ENCODE data around the gene COL4A5.
"Not testable (repeated sequence)": the region's sequence is repeated elsewhere in the genome, so short reads cannot be mapped to it uniquely, and the experiment has no call there.

The COL4A5 gene

DNA sequence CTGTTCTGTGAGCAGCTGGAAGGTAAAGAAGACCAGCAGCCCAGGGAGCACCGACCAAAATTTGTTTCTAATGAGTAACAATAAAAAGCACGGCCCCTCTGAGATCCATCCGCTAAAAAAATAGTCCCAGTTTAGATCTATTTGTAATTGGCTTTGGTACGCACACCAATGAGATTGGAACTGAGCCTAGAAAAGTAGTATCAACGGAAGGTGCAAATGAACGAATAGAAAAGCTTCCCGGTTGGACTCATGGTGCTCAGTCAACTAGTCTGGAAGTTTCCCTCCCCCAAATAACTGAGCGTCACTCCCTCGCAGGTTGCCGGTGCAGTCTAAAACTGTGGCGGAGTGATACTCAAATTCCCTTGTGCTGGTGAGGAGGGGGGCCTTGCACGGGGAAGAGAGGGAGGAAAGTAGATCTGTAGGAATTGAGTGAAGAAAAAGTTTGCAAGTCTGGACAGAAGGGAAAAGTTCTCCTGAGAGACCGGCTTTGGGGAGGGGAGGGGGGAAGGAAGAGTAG, at the start of gene COL4A5:
COL4A5 (plus strand) TSS at position 413 of the 517 bp plus-strand sequence. CDS start 288 bp downstream, outside the sequence.
- no peak for TF ChIP-seq CTCF (IDR thresholded peaks at IDR 0.05; ENCODE audit: low read depth, low read length, missing control alignments)
- peak within 1 kb of the TSS; percentile 59 for H3K4me3 ChIP-seq (replicated peaks; ENCODE audit: low read depth, low read length)
- DNase-seq (ENCODE audit: extremely low read depth, low read depth) = peak; percentile 40

DNA sequence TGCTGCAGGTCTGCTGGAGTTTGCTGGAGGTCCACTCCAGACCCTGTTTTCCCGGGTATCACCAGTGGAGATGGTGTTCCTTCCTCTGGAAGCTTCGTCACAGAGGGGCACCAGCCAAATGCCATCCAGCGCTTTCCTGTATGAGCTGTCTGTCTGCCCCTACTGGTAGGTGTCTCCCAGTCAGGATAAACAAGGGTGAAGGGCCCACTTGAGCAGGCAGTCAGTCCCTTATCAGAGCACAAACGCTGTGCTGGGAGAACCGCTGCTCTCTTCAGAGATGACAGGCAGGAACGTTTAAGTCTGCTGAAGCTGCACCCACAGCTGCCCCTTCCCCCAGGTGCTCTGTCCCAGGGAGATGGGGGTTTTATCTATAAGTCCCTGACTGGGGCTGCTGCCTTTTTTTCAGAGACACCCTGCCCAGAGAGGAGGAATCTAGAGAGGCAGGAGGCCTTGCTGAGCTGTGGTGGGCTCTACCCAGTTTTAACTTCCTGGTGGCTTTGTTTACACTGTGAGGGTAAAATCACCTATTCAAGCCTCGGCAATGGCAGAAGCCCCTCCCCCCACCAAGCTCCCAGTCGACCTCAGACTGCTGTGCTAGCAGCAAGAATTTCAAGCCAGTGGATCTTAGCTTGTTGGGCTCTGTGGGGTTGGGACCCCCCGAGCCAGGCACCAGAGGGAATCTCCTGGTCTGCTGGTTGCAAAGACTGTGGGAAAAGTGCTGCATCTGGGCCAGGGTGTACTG, 48.5 kb upstream of the COL4A5 start:
- H3K4me3 ChIP-seq (replicated peaks; ENCODE audit: low read depth, low read length); DNase-seq (ENCODE audit: extremely low read depth, low read depth): not testable (repeated sequence)

- no peak for DNase-seq (ENCODE audit: extremely low read depth, low read depth)
- no peak overlapping the region for H3K4me3 ChIP-seq (replicated peaks; ENCODE audit: low read depth, low read length)
- no peak for TF ChIP-seq CTCF (IDR thresholded peaks at IDR 0.05; ENCODE audit: low read depth, low read length, missing control alignments)
Measured at GRCh38 chrX:108396188-108396891, 43.3 kb upstream of the COL4A5 start.

DNA sequence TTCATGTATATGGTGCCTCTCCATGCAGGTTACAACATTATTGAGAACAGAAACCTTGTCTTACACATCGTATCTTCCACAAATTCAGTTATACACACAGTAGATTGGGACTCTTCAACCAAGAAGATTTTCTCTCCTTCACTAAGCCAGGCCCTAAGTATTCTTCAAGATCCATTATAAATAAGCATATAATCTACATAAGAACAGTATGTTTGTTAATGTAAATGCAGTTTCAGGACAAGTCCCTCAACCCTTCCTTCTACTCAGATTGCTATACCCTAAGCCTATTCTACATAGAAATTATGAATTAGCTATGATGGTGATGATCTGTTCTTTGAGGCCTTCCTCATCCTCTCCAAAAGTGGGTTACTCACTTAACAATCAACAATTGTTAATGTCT, 42.7 kb upstream of the COL4A5 start:
- DNase-seq (ENCODE audit: extremely low read depth, low read depth) = no peak
- TF ChIP-seq CTCF (IDR thresholded peaks at IDR 0.05; ENCODE audit: low read depth, low read length, missing control alignments) = no peak
- H3K4me3 ChIP-seq (replicated peaks; ENCODE audit: low read depth, low read length) = no peak overlapping the region

- H3K4me3 ChIP-seq (replicated peaks; ENCODE audit: low read depth, low read length) = no peak overlapping the region
- no peak for DNase-seq (ENCODE audit: extremely low read depth, low read depth)
- no peak for TF ChIP-seq CTCF (IDR thresholded peaks at IDR 0.05; ENCODE audit: low read depth, low read length, missing control alignments)
Measured at GRCh38 chrX:108397627-108398391, 41.8 kb upstream of the COL4A5 start.

DNA sequence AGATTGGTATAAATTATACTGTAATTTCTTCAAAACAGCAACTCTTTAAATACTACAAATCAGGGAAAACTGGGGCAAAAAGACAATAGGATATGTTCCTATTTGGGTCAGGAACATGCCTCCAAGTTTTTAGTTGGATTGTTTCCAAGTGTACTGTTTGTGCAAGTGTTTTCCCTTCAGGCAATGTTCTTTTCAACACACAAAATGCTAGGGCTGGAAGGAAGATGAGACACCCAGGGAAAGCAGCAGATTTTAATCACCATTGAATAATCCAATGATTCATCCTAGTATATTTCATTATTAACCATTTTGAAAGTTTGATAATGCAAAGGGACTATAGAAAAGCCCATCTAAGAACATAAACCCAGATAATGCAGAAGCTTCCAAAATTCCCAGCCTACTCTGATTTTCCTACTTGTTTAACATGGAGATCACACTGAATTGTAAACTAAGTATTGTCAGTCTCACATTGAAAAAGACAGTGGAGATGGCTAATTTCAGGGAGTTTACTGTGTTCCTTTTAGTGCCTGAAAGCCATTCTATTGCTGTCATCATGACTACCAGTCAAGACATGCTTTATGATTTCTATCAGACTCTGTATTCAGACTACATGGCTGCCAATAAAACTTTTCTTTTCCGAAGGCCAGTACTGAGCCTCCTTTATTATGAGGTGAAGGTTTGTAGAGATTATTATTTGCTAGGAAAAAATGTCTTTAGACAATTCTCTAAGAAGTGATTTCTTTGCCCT, 40.0 kb upstream of the COL4A5 start:
- no peak overlapping the region for H3K4me3 ChIP-seq (replicated peaks; ENCODE audit: low read depth, low read length)
- no peak for TF ChIP-seq CTCF (IDR thresholded peaks at IDR 0.05; ENCODE audit: low read depth, low read length, missing control alignments)
- DNase-seq (ENCODE audit: extremely low read depth, low read depth) = no peak
